Vagina (tissue), 2 donors: ENCODE results near the gene CATSPER3. TPM values are rescaled to one million over a fixed set of nuclear protein-coding genes. Genes with fewer than 3 reads are reported as not detected.

Experiments used
- DNase-seq, 2 donors: peaks; one replicate each; pipeline ENCODE4 v3.0.0-alpha.2; 2017; ENCODE audit errors: extremely low spot score in 2 of 2
- H3K27ac ChIP-seq: fragments of 200-600 bp; sonication (generic); one replicate; pipeline ENCODE4 v1.5.1; 2019
- H3K27me3 ChIP-seq: fragments of 200-600 bp; sonication (generic); one replicate; pipeline ENCODE4 v1.5.1; 2019
- H3K36me3 ChIP-seq, 2 donors: fragments of 200-600 bp; sonication (generic); one replicate each; pipeline ENCODE4 v1.5.1; 2017 to 2019
- H3K4me1 ChIP-seq: fragments of 200-600 bp; sonication (generic); one replicate; pipeline ENCODE4 v1.5.1; 2019
- H3K4me3 ChIP-seq, 2 donors: fragments of 200-600 bp; sonication (generic); 1 replicate in 1 of 2; 2 replicates in 1 of 2; pipeline ENCODE4 v1.5.1; 2016 to 2019
- H3K9me3 ChIP-seq: fragments of 200-600 bp; sonication (generic); one replicate; pipeline ENCODE4 v1.5.1; 2019
- POLR2A ChIP-seq, 2 donors: fragments of 450-650 bp; IDR thresholded peaks; one replicate each; pipeline ENCODE4 v1.6.1; 2017; ENCODE audit warnings: antibody characterized with exemption in 2 of 2, mild to moderate bottlenecking in 2 of 2, moderate library complexity in 2 of 2
- POLR2AphosphoS5 ChIP-seq, 2 donors: sonication (generic); formaldehyde crosslinking; IDR thresholded peaks; one replicate each; pipeline ENCODE4 v1.9.0; 2017; ENCODE audit warnings: antibody characterized with exemption in 2 of 2, mild to moderate bottlenecking in 2 of 2, low read depth in 1 of 2; ENCODE audit not compliant: insufficient read depth in 1 of 2
- intact Hi-C: fragments of 100-400 bp; cut with DNase I; formaldehyde crosslinking; loops from one replicate; pipeline ENCODE4 v1.15.1; 2023
- total RNA-seq: library from RNA; depleted of rRNA; stranded (reverse); fragments of >200 nt; gene quantifications from one replicate; pipeline ENCODE4 v1.2.3, GENCODE V29; 2016
- TF ChIP-seq, protein P1 (sequence below), 3 experiments: fragments of 450-650 bp in 2 of 3; fragments of 200-600 bp in 1 of 3; sonication (generic) in 1 of 3; IDR thresholded peaks; one replicate each; pipeline ENCODE4 v1.5.1; 2017 to 2019; ENCODE audit warnings: antibody characterized with exemption in 3 of 3, mild to moderate bottlenecking in 2 of 3, moderate library complexity in 2 of 3

The CATSPER3 gene
- total RNA-seq, 1 donor from 2014 or later: not detected

DNA sequence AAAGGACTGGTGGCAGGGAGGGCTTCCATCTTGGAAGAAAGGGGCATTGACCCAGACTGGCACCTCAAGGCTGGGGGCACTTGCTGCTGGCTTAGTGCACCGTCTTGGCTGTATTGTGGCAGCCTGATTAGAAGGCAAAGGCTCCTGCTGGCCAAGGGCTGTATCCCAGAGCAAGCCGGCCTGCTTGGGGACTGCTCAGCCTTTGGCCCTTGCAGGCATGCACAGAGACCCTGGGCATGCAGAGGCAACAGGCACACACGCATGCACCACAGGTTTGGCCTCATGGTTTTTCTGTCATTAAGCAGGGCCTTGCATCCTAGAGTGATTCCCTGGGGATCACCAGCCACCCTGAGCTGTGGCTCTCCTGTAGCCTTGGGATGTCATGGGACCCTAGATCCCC lies 37.4 kb downstream of the CATSPER3 start:
- no peaks in the 10 kb centered on the region for H3K27me3 ChIP-seq
- TF ChIP-seq POLR2AphosphoS5 (IDR thresholded peaks at IDR 0.05; ENCODE audit: insufficient read depth in 1 of 2, low read depth in 1 of 2) (no peak), POLR2A (IDR thresholded peaks at IDR 0.05) (no peak)
- TF ChIP-seq, protein P1, sequence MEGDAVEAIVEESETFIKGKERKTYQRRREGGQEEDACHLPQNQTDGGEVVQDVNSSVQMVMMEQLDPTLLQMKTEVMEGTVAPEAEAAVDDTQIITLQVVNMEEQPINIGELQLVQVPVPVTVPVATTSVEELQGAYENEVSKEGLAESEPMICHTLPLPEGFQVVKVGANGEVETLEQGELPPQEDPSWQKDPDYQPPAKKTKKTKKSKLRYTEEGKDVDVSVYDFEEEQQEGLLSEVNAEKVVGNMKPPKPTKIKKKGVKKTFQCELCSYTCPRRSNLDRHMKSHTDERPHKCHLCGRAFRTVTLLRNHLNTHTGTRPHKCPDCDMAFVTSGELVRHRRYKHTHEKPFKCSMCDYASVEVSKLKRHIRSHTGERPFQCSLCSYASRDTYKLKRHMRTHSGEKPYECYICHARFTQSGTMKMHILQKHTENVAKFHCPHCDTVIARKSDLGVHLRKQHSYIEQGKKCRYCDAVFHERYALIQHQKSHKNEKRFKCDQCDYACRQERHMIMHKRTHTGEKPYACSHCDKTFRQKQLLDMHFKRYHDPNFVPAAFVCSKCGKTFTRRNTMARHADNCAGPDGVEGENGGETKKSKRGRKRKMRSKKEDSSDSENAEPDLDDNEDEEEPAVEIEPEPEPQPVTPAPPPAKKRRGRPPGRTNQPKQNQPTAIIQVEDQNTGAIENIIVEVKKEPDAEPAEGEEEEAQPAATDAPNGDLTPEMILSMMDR (IDR thresholded peaks at IDR 0.05): no peak
- H3K27ac ChIP-seq: no peak overlapping the region
- H3K9me3 ChIP-seq: no peaks in the 10 kb centered on the region
- H3K36me3 ChIP-seq: no peaks in the 10 kb centered on the region
- H3K4me3 ChIP-seq: no peak overlapping the region
- intact Hi-C loops: no loop called here
- H3K4me1 ChIP-seq: no peaks in the 10 kb centered on the region
- no peak for DNase-seq

DNA sequence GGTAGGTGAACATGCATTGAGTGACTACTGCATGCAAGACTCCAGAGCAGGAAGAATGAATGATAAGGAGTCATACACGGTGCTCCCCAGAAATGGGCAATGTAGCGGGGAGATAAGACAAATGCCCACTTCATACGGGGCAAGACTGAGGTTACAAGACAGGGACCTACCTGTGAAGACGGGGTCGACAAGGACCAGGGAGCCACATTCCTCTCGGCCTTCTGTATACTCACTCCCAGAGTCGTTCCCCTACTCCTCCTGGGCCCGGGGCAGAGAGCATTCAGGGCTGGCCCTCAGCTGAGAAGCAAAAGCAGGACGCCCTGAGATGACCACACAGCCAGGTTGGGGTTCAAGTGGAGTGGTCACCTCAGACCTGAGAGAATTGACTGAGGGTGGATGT lies 39.6 kb downstream of the CATSPER3 start:
- TF ChIP-seq, protein P1 (IDR thresholded peaks at IDR 0.05): no peak
- TF ChIP-seq POLR2A (IDR thresholded peaks at IDR 0.05) (no peak), POLR2AphosphoS5 (IDR thresholded peaks at IDR 0.05; ENCODE audit: insufficient read depth in 1 of 2, low read depth in 1 of 2) (no peak)
- intact Hi-C loops: no loop called here
- no peak overlapping the region for H3K27ac ChIP-seq
- no peaks in the 10 kb centered on the region for H3K9me3 ChIP-seq
- H3K4me1 ChIP-seq: no peaks in the 10 kb centered on the region
- no peaks in the 10 kb centered on the region for H3K27me3 ChIP-seq
- no peaks in the 10 kb centered on the region for H3K36me3 ChIP-seq
- DNase-seq: no peak
- no peak overlapping the region for H3K4me3 ChIP-seq

- no peaks in the 10 kb centered on the region for H3K36me3 ChIP-seq
- DNase-seq: peak in 1 of 2 donors; percentile 77
- no peaks in the 10 kb centered on the region for H3K27me3 ChIP-seq
- no peak overlapping the region for H3K4me3 ChIP-seq
- no peaks in the 10 kb centered on the region for H3K4me1 ChIP-seq
- intact Hi-C loops: no loop called here
- TF ChIP-seq POLR2A (IDR thresholded peaks at IDR 0.05) (no peak), POLR2AphosphoS5 (IDR thresholded peaks at IDR 0.05; ENCODE audit: insufficient read depth in 1 of 2, low read depth in 1 of 2) (no peak)
- TF ChIP-seq, protein P1 (IDR thresholded peaks at IDR 0.05): no peak
- no peaks in the 10 kb centered on the region for H3K9me3 ChIP-seq
- no peak overlapping the region for H3K27ac ChIP-seq
These were observed 40.1 kb downstream of the CATSPER3 start for GRCh38 chr5:135007749-135008363.

- H3K4me3 ChIP-seq: no peak overlapping the region
- H3K4me1 ChIP-seq: no peaks in the 10 kb centered on the region
- TF ChIP-seq, protein P1 (IDR thresholded peaks at IDR 0.05): no peak
- TF ChIP-seq POLR2AphosphoS5 (IDR thresholded peaks at IDR 0.05; ENCODE audit: insufficient read depth in 1 of 2, low read depth in 1 of 2) (no peak), POLR2A (IDR thresholded peaks at IDR 0.05) (no peak)
- no peak overlapping the region for H3K27ac ChIP-seq
- H3K9me3 ChIP-seq: no peaks in the 10 kb centered on the region
- DNase-seq: no peak
- H3K27me3 ChIP-seq: no peaks in the 10 kb centered on the region
- intact Hi-C loops: no loop called here
- no peaks in the 10 kb centered on the region for H3K36me3 ChIP-seq
These were observed 40.8 kb downstream of the CATSPER3 start for GRCh38 chr5:135008556-135008955.

DNA sequence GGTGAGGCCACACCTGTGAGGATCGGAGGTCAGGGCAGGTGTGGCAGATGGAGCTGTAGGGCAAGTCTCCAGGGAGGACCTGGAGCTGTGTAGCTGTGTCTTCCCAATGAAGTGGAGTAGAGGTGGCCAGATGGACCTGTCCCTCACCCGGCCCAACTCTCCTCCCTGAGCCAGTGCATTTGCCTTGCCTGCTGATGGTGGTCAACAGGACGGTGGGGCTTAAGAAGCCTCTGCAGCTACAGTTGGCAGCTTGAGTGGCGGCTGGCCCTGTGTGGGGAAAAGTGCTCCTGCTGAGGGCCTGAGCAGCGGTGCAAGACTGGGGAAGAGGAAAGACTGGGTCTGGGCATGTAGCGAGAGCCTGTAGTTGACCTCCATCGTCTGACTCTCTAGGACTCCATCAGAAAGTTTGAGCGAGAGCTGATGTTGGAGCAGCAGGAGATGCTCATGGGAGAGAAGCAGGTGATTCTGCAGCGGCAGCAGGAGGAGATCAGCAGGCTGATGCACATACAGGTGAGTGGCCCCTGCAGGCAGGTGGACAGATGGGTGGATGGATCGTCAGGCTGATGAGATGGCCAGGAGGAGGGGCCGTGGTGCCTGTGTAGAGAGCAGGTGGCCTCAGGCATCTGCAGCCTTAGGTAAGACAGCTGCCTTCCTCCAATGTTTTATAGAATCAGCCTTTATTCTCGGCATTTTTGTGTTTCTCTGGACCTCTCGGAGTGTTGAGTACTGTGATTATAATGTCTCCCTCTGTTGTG lies 41.5 kb downstream of the CATSPER3 start:
- H3K9me3 ChIP-seq: no peaks in the 10 kb centered on the region
- H3K27ac ChIP-seq: no peak overlapping the region
- TF ChIP-seq, protein P1 (IDR thresholded peaks at IDR 0.05): no peak
- TF ChIP-seq POLR2AphosphoS5 (IDR thresholded peaks at IDR 0.05; ENCODE audit: insufficient read depth in 1 of 2, low read depth in 1 of 2): no peak
- TF ChIP-seq POLR2A (IDR thresholded peaks at IDR 0.05): no peak
- no peak overlapping the region for H3K4me3 ChIP-seq
- intact Hi-C loops: no loop called here
- DNase-seq: peak in 1 of 2 donors; percentile 81
- H3K4me1 ChIP-seq: peaks cover 3% of the 10 kb centered on the region
- H3K36me3 ChIP-seq: no peaks in the 10 kb centered on the region
- no peaks in the 10 kb centered on the region for H3K27me3 ChIP-seq
